ENCODE measurements around the gene LGALS13. TPM values are rescaled to one million over a fixed set of nuclear protein-coding genes. Genes with fewer than 3 reads are reported as not detected.

The LGALS13 gene
- total and polyA plus RNA-seq, 2 donors (not counting 1 experiment from before 2014, with no cell fraction given), result not detected

- H3K27ac ChIP-seq (ENCODE audit: low read length in 2 of 2), result no peak overlapping the region
- no peak overlapping the region for H3K4me3 ChIP-seq (ENCODE audit: control extremely low read depth in 1 of 5, extremely low read depth in 1 of 5, insufficient read depth in 1 of 5, low read depth in 2 of 5, low read length in 4 of 5)
- no peak overlapping the region for H2AFZ ChIP-seq (ENCODE audit: insufficient read depth, low read depth, low read length, poor library complexity, severe bottlenecking)
- Mint-ChIP-seq H3K27me3 (no peaks in the 10 kb centered on the region), H3K27ac (no peak overlapping the region), H3K4me3 (no peak overlapping the region), H3K9me3 (ENCODE audit: insufficient read depth) (no peaks in the 10 kb centered on the region), H3K4me1 (peaks cover 38% of the 10 kb centered on the region)
- DNase-seq, result no peak
- no peak overlapping the region for H3K4me2 ChIP-seq (replicated peaks; ENCODE audit: low read depth, low read length, poor library complexity, severe bottlenecking)
- no peaks in the 10 kb centered on the region for H3K27me3 ChIP-seq (replicated peaks in 1 of 4; ENCODE audit: control extremely low read depth in 1 of 4, control insufficient read depth in 3 of 4, insufficient read depth in 4 of 4, low read length in 3 of 4)
- WGBS (ENCODE audit: insufficient coverage), result 88% methylated on average over 3 of the region's 4 CpGs
- peaks cover 16 to 33% of the 10 kb centered on the region in 2 donors for H3K4me1 ChIP-seq (ENCODE audit: control insufficient read depth in 2 of 2, insufficient read depth in 2 of 2, low read length in 2 of 2)
- no peaks in the 10 kb centered on the region for H3K79me2 ChIP-seq (ENCODE audit: control insufficient read depth, insufficient read depth, low read length)
- TF ChIP-seq CTCF (IDR thresholded peaks at IDR 0.05) (no peak), EZH2 (IDR thresholded peaks at IDR 0.05; ENCODE audit: borderline replicate concordance, insufficient read depth, low read depth, low read length, poor library complexity, severe bottlenecking) (no peak)
- CTCF ChIA-PET, result interaction anchor here (4.5 kb wide), 1 partner anchor 118 kb away, joined by 91 read pairs; no protein-coding TSS in a partner anchor
- no peaks in the 10 kb centered on the region for H4K20me1 ChIP-seq (ENCODE audit: control insufficient read depth, insufficient read depth, low read length, poor library complexity, severe bottlenecking)
- no peak overlapping the region for H3K9ac ChIP-seq (ENCODE audit: low read length)
- no peaks in the 10 kb centered on the region for H3K9me3 ChIP-seq (ENCODE audit: control extremely low read depth in 1 of 3, control insufficient read depth in 2 of 3, insufficient read depth in 1 of 3, low read length in 2 of 3)
- POLR2A ChIA-PET, result no interaction called here
- no peaks in the 10 kb centered on the region for H3K36me3 ChIP-seq (replicated peaks in 1 of 2; ENCODE audit: control extremely low read depth in 1 of 2, control insufficient read depth in 1 of 2, extremely low read depth in 1 of 2, insufficient read depth in 2 of 2, low read length in 1 of 2)
- intact Hi-C loops (cut with micrococcal nuclease), result no loop called here
- ATAC-seq (ENCODE audit: low read depth), result no peak
Measured at GRCh38 chr19:39554701-39555311, 47.5 kb upstream of the LGALS13 start.

- Mint-ChIP-seq H3K4me1 (peaks cover 38% of the 10 kb centered on the region), H3K9me3 (ENCODE audit: insufficient read depth) (no peaks in the 10 kb centered on the region), H3K4me3 (no peak overlapping the region), H3K27me3 (no peaks in the 10 kb centered on the region), H3K27ac (no peak overlapping the region)
- Histone ChIP-seq H3K4me2 (replicated peaks; ENCODE audit: low read depth, low read length, poor library complexity, severe bottlenecking) (no peak overlapping the region), H4K20me1 (ENCODE audit: control insufficient read depth, insufficient read depth, low read length, poor library complexity, severe bottlenecking) (no peaks in the 10 kb centered on the region), H3K27me3 (replicated peaks in 1 of 4; ENCODE audit: control extremely low read depth in 1 of 4, control insufficient read depth in 3 of 4, insufficient read depth in 4 of 4, low read length in 3 of 4) (no peaks in the 10 kb centered on the region), H3K4me3 (ENCODE audit: control extremely low read depth in 1 of 5, extremely low read depth in 1 of 5, insufficient read depth in 1 of 5, low read depth in 2 of 5, low read length in 4 of 5) (no peak overlapping the region), H3K27ac (ENCODE audit: low read length in 2 of 2) (no peak overlapping the region), H3K79me2 (ENCODE audit: control insufficient read depth, insufficient read depth, low read length) (no peaks in the 10 kb centered on the region), H2AFZ (ENCODE audit: insufficient read depth, low read depth, low read length, poor library complexity, severe bottlenecking) (no peak overlapping the region), H3K9me3 (ENCODE audit: control extremely low read depth in 1 of 3, control insufficient read depth in 2 of 3, insufficient read depth in 1 of 3, low read length in 2 of 3) (no peaks in the 10 kb centered on the region), H3K36me3 (replicated peaks in 1 of 2; ENCODE audit: control extremely low read depth in 1 of 2, control insufficient read depth in 1 of 2, extremely low read depth in 1 of 2, insufficient read depth in 2 of 2, low read length in 1 of 2) (no peaks in the 10 kb centered on the region), H3K9ac (ENCODE audit: low read length) (no peak overlapping the region), H3K4me1 (ENCODE audit: control insufficient read depth in 2 of 2, insufficient read depth in 2 of 2, low read length in 2 of 2) (peaks cover 16 to 33% of the 10 kb centered on the region in 2 donors)
- DNase-seq (no peak), ATAC-seq (ENCODE audit: low read depth) (no peak)
- CTCF ChIA-PET, result no interaction called here
- 0% methylated on average over 1 of the region's 1 CpG for WGBS (ENCODE audit: insufficient coverage)
- POLR2A ChIA-PET, result no interaction called here
- TF ChIP-seq CTCF (IDR thresholded peaks at IDR 0.05) (no peak), EZH2 (IDR thresholded peaks at IDR 0.05; ENCODE audit: borderline replicate concordance, insufficient read depth, low read depth, low read length, poor library complexity, severe bottlenecking) (no peak)
- intact Hi-C loops (cut with micrococcal nuclease), result no loop called here
Measured at GRCh38 chr19:39555883-39556282, 46.4 kb upstream of the LGALS13 start.

Data from B cell (primary cell).